Mucosa of rectum (tissue), 2 donors: ENCODE measurements around the gene GARIN5A.
"Not testable (repeated sequence)": the region's sequence is repeated elsewhere in the genome, so short reads cannot be mapped to it uniquely, and the experiment has no call there.

ENCODE experiments used
- H3K27ac ChIP-seq, 2 donors: one replicate each; pipeline ENCODE4 v1.7.0; 2013; ENCODE audit warnings: inconsistent platforms in 2 of 2, low read depth in 2 of 2, low read length in 2 of 2
- H3K27me3 ChIP-seq, 2 donors: one replicate each; pipeline ENCODE4 v1.7.0; 2013; ENCODE audit warnings: low read length in 2 of 2; ENCODE audit not compliant: control insufficient read depth in 2 of 2, insufficient read depth in 2 of 2
- H3K36me3 ChIP-seq, 2 donors: one replicate each; pipeline ENCODE4 v1.7.0; 2013; ENCODE audit warnings: low read length in 2 of 2; ENCODE audit not compliant: control insufficient read depth in 2 of 2, insufficient read depth in 2 of 2
- H3K4me1 ChIP-seq, 2 donors: one replicate each; pipeline ENCODE4 v1.7.0; 2013; ENCODE audit warnings: low read length in 2 of 2, mild to moderate bottlenecking in 1 of 2; ENCODE audit not compliant: control insufficient read depth in 2 of 2, insufficient read depth in 2 of 2
- H3K4me3 ChIP-seq, 2 donors: one replicate each; pipeline ENCODE4 v1.7.0; 2013; ENCODE audit warnings: low read length in 2 of 2
- H3K9ac ChIP-seq, 2 donors: one replicate each; pipeline ENCODE4 v1.7.0; 2013; ENCODE audit warnings: low read length in 2 of 2, low read depth in 1 of 2, mild to moderate bottlenecking in 1 of 2
- H3K9me3 ChIP-seq, 2 donors: one replicate each; pipeline ENCODE4 v1.7.0; 2013; ENCODE audit warnings: low read length in 2 of 2; ENCODE audit not compliant: control insufficient read depth in 2 of 2
- donor health status: healthy.
- donor health status: Normal muscosa, but diverticular disease.

Gene GARIN5A

DNA sequence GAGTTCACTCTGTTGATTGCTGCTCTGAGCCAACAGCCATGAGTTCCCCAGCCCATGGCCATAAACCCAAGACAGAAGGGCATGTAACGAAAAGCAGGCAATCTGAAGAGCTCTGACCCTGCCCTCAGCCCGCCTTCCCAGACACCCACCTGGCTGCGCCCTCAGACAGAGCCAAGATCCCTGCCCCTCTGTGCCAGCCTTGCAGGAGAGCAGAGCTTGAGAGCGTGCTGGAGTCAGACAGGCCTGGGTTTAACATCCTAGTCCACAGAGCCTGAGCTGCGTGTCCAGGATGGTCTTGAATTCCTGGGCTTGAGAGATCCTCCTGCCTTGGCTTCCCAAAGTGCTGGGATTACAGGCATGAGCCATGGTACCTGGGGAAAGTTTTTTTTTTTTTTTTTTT lies 19.3 kb downstream of the GARIN5A start:
- H3K9ac ChIP-seq, result no peak overlapping the region
- H3K4me3 ChIP-seq, result no peak overlapping the region
- peaks cover 2 to 13% of the 10 kb centered on the region in 2 donors for H3K27me3 ChIP-seq
- H3K27ac ChIP-seq, result no peak overlapping the region
- H3K9me3 ChIP-seq, result no peaks in the 10 kb centered on the region
- H3K36me3 ChIP-seq, result no peaks in the 10 kb centered on the region
- H3K4me1 ChIP-seq, result peaks cover 0 to 3% of the 10 kb centered on the region in 2 donors

DNA sequence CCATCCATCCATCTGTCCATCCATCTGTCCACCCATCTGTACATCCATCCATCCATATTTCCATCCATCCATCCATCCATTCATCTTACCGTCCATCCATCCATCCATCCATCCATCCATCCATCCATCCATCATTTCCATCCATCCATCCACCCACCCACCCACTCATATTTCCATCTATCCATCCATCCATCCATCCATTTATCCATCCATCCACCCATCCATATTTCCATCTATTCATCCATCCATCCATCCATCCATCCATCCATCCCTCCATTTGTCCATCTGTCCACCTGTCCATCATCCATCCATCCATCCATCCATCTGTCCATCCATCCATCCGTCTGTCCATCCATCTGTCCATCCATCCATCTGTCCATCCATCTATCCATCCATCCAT lies 20.7 kb downstream of the GARIN5A start:
- H3K4me3 ChIP-seq, result no peak overlapping the region
- no peaks in the 10 kb centered on the region for H3K4me1 ChIP-seq
- H3K9ac ChIP-seq, result no peak overlapping the region
- H3K9me3 ChIP-seq, result no peaks in the 10 kb centered on the region
- H3K36me3 ChIP-seq, result no peaks in the 10 kb centered on the region
- H3K27me3 ChIP-seq, result peaks cover 2 to 14% of the 10 kb centered on the region in 2 donors
- no peak overlapping the region for H3K27ac ChIP-seq

GRCh38 chr19:50453243-50453642 lies 23.4 kb downstream of the GARIN5A start:
- Histone ChIP-seq H3K36me3 (no peaks in the 10 kb centered on the region), H3K4me3 (no peak overlapping the region), H3K27ac (no peak overlapping the region), H3K27me3 (peaks cover 5 to 15% of the 10 kb centered on the region in 2 donors), H3K9ac (no peak overlapping the region), H3K4me1 (no peaks in the 10 kb centered on the region), H3K9me3 (no peaks in the 10 kb centered on the region)

DNA sequence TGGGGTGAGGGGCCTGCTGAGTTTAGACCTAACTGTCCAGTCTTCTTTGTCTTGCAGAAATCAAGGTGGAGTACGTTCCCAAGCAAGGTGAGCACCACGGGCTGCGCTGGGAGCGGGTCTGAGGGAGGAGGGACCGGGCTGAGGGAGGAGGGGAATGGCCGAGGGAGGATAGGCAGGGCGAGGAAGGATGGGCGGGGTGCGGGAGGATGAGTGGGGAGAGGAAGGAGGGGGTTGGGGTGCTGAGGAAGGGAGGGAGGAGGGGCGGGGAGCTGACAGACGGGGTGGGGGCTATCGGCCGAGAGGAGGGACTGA lies 25.5 kb downstream of the GARIN5A start:
- Histone ChIP-seq H3K9ac (no peak overlapping the region), H3K27ac (no peak overlapping the region), H3K9me3 (no peaks in the 10 kb centered on the region), H3K27me3 (peaks cover 5 to 6% of the 10 kb centered on the region in 2 donors), H3K4me1 (no peaks in the 10 kb centered on the region), H3K36me3 (no peaks in the 10 kb centered on the region), H3K4me3 (no peak overlapping the region)

- Histone ChIP-seq H3K4me1 (no peaks in the 10 kb centered on the region), H3K4me3 (no peak overlapping the region), H3K9me3 (no peaks in the 10 kb centered on the region), H3K27ac (no peak overlapping the region), H3K36me3 (no peaks in the 10 kb centered on the region), H3K9ac (no peak overlapping the region), H3K27me3 (peaks cover 5 to 6% of the 10 kb centered on the region in 2 donors)
Observed at GRCh38 chr19:50450369-50451222, 26.1 kb downstream of the GARIN5A start.

- no peak overlapping the region for H3K9ac ChIP-seq
- H3K27ac ChIP-seq, result no peak overlapping the region
- no peak overlapping the region for H3K4me3 ChIP-seq
- H3K4me1 ChIP-seq, result no peaks in the 10 kb centered on the region
- H3K27me3 ChIP-seq, result peaks cover 5 to 6% of the 10 kb centered on the region in 2 donors
- no peaks in the 10 kb centered on the region for H3K9me3 ChIP-seq
- no peaks in the 10 kb centered on the region for H3K36me3 ChIP-seq
Observed at GRCh38 chr19:50449236-50449899, 27.3 kb downstream of the GARIN5A start.

GRCh38 chr19:50447750-50448149 lies 28.9 kb downstream of the GARIN5A start:
- no peak overlapping the region for H3K27ac ChIP-seq
- H3K4me1 ChIP-seq, result no peaks in the 10 kb centered on the region
- H3K27me3 ChIP-seq, result peaks cover 5 to 6% of the 10 kb centered on the region in 2 donors
- no peak overlapping the region for H3K9ac ChIP-seq
- no peak overlapping the region for H3K4me3 ChIP-seq
- no peaks in the 10 kb centered on the region for H3K36me3 ChIP-seq
- no peaks in the 10 kb centered on the region for H3K9me3 ChIP-seq

DNA sequence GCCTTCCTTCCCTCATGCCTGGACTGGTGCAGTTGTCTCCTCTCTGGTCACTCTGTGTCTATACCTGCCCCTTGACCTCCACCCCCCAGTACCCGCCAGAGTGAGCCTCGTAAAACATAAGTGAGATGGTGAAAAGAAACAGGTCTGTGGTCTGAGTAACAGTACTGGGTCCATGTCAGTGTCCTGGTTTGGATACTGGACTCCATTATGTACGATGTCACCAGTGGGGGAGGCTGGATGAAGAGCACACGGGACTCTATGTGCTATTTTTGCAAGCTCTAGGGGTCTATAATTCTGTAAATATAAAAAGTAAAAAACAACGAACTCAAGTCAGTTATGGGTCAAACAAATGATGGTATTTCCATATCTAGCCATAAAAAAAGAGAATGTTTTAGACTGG lies 29.6 kb downstream of the GARIN5A start:
- Histone ChIP-seq H3K4me1 (no peaks in the 10 kb centered on the region), H3K27ac (no peak overlapping the region), H3K4me3 (no peak overlapping the region), H3K27me3 (peaks cover 5 to 6% of the 10 kb centered on the region in 2 donors), H3K36me3 (no peaks in the 10 kb centered on the region), H3K9me3 (no peaks in the 10 kb centered on the region), H3K9ac (no peak overlapping the region)

GRCh38 chr19:50444059-50444458 lies 32.6 kb downstream of the GARIN5A start:
- no peak overlapping the region for H3K9ac ChIP-seq
- H3K4me3 ChIP-seq, result no peak overlapping the region
- no peak overlapping the region for H3K27ac ChIP-seq
- H3K9me3 ChIP-seq, result no peaks in the 10 kb centered on the region
- no peaks in the 10 kb centered on the region for H3K4me1 ChIP-seq
- H3K27me3 ChIP-seq, result no peaks in the 10 kb centered on the region
- no peaks in the 10 kb centered on the region for H3K36me3 ChIP-seq

DNA sequence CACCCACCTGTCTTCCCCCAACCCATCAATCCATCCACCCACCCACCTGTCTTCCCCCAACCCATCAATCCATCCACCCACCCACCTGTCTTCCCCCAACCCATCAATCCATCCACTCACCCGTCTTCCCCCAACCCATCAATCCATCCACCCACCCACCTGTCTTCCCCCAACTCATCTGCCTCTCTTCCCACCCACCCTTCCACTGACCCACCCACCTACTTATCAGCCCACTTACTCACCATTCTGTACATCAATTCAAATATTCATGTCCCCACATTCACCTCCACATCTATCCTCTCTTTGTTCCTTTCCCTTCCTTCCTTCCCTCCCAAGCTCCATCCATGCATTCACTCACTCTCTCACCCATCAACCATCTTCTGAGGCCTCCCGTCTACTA lies 37.5 kb downstream of the GARIN5A start:
- not testable (repeated sequence) for H3K4me1 ChIP-seq, H3K36me3 ChIP-seq, H3K27me3 ChIP-seq, H3K27ac ChIP-seq, H3K9me3 ChIP-seq, H3K4me3 ChIP-seq, H3K9ac ChIP-seq
